H9 (cell line): ENCODE measurements around the gene ZNF318. TPM values are rescaled to one million over a fixed set of nuclear protein-coding genes. Genes with fewer than 3 reads are reported as not detected.
"Not testable (repeated sequence)": the region's sequence is repeated elsewhere in the genome, so short reads cannot be mapped to it uniquely, and the experiment has no call there.

ENCODE experiments used
- DNase-seq: peaks from one replicate; pipeline ENCODE4 v3.0.0-alpha.2; 2017
- H2AFZ ChIP-seq: one replicate; pipeline ENCODE4 v1.6.1; 2013; ENCODE audit warnings: mild to moderate bottlenecking, low read length, control low read depth, moderate library complexity
- H2AK5ac ChIP-seq: 2 replicates; pipeline ENCODE4 v1.6.1; 2013; ENCODE audit warnings: low read length, control low read depth, mixed read lengths; ENCODE audit not compliant: insufficient read length
- H2BK120ac ChIP-seq: one replicate; pipeline ENCODE4 v1.6.1; 2013; ENCODE audit warnings: low read depth, mild to moderate bottlenecking, low read length, control low read depth, inconsistent platforms; ENCODE audit not compliant: poor library complexity, severe bottlenecking
- H2BK12ac ChIP-seq: 2 replicates; pipeline ENCODE4 v1.6.1; 2013; ENCODE audit warnings: low read length, control low read depth, mixed read lengths, low read depth; ENCODE audit not compliant: insufficient read length
- H2BK15ac ChIP-seq: 2 replicates; pipeline ENCODE4 v1.6.1; 2013; ENCODE audit warnings: low read depth, low read length, control low read depth
- H2BK20ac ChIP-seq: one replicate; pipeline ENCODE4 v1.6.1; 2013; ENCODE audit warnings: low read depth, mild to moderate bottlenecking, low read length, control low read depth, inconsistent platforms; ENCODE audit not compliant: poor library complexity, severe bottlenecking
- H2BK5ac ChIP-seq: 2 replicates; pipeline ENCODE4 v1.6.1; 2013; ENCODE audit warnings: low read length, control low read depth, mixed read lengths; ENCODE audit not compliant: insufficient read length
- H3K14ac ChIP-seq: 2 replicates; pipeline ENCODE4 v1.6.1; 2013; ENCODE audit warnings: low read length, control low read depth; ENCODE audit not compliant: insufficient read depth
- H3K18ac ChIP-seq: 2 replicates; pipeline ENCODE4 v1.6.1; 2013; ENCODE audit warnings: low read depth, mild to moderate bottlenecking, mixed read lengths, low read length, control low read depth; ENCODE audit not compliant: insufficient read length
- H3K23ac ChIP-seq: 2 replicates; pipeline ENCODE4 v1.6.1; 2013; ENCODE audit warnings: low read length, control low read depth, mixed read lengths, low read depth; ENCODE audit not compliant: insufficient read length
- H3K23me2 ChIP-seq: 2 replicates; pipeline ENCODE4 v1.6.1; 2013; ENCODE audit warnings: low read depth, mild to moderate bottlenecking, mixed read lengths, low read length, control low read depth; ENCODE audit not compliant: insufficient read length, poor library complexity, severe bottlenecking
- H3K27ac ChIP-seq: 2 replicates; pipeline ENCODE4 v1.5.1; 2013; ENCODE audit warnings: low read length, control low read depth, mixed read lengths, low read depth; ENCODE audit not compliant: insufficient read length
- H3K27me3 ChIP-seq: 2 replicates; pipeline ENCODE4 v1.6.1; 2013; ENCODE audit warnings: low read length, control low read depth, inconsistent platforms; ENCODE audit not compliant: insufficient read depth
- H3K4ac ChIP-seq: 2 replicates; pipeline ENCODE4 v1.6.1; 2013; ENCODE audit warnings: low read depth, mild to moderate bottlenecking, control low read depth, inconsistent platforms, low read length, moderate library complexity
- H3K4me1 ChIP-seq: 2 replicates; pipeline ENCODE4 v1.6.1; 2013; ENCODE audit warnings: low read length, control low read depth, inconsistent platforms; ENCODE audit not compliant: insufficient read depth
- H3K4me2 ChIP-seq: 2 replicates; pipeline ENCODE4 v1.6.1; 2013; ENCODE audit warnings: low read length, control low read depth, mixed read lengths; ENCODE audit not compliant: insufficient read length, insufficient read depth
- H3K56ac ChIP-seq: 2 replicates; pipeline ENCODE4 v1.6.1; 2013; ENCODE audit warnings: low read depth, mild to moderate bottlenecking, mixed read lengths, low read length, control low read depth; ENCODE audit not compliant: insufficient read length
- H3K79me1 ChIP-seq: 2 replicates; pipeline ENCODE4 v1.6.1; 2013; ENCODE audit warnings: low read depth, mild to moderate bottlenecking, moderate library complexity, low read length, control low read depth, inconsistent platforms; ENCODE audit not compliant: insufficient read depth, poor library complexity, severe bottlenecking
- H3K79me2 ChIP-seq: 2 replicates; pipeline ENCODE4 v1.6.1; 2013; ENCODE audit warnings: low read length, control low read depth, inconsistent platforms; ENCODE audit not compliant: insufficient read depth
- H3K9ac ChIP-seq: 2 replicates; pipeline ENCODE4 v1.6.1; 2013; ENCODE audit warnings: low read length, control low read depth, mixed read lengths; ENCODE audit not compliant: insufficient read length; ENCODE audit errors: extremely low read depth
- H3K9me3 ChIP-seq: one replicate; pipeline ENCODE4 v1.6.1; 2013; ENCODE audit warnings: low read depth, low read length, inconsistent platforms; ENCODE audit not compliant: control insufficient read depth
- H3T11ph ChIP-seq: one replicate; pipeline ENCODE4 v1.6.1; 2013; ENCODE audit warnings: mild to moderate bottlenecking, low read length, control low read depth, inconsistent platforms
- H4K20me1 ChIP-seq: one replicate; pipeline ENCODE4 v1.6.1; 2013; ENCODE audit not compliant: control insufficient read depth, insufficient read length, insufficient read depth
- H4K5ac ChIP-seq: 2 replicates; pipeline ENCODE4 v1.6.1; 2013; ENCODE audit warnings: low read depth, mild to moderate bottlenecking, mixed read lengths, low read length, control low read depth; ENCODE audit not compliant: insufficient read length
- H4K8ac ChIP-seq: replicated peaks from 2 replicates; pipeline ENCODE4 v1.6.1; 2013; ENCODE audit warnings: low read length, control low read depth, mixed read lengths, low read depth; ENCODE audit not compliant: insufficient read length
- H4K91ac ChIP-seq: 2 replicates; pipeline ENCODE4 v1.6.1; 2013; ENCODE audit warnings: low read depth, mild to moderate bottlenecking, moderate library complexity, mixed read lengths, low read length, control low read depth; ENCODE audit not compliant: insufficient read length
- H3K27ac Mint-ChIP-seq, 3 experiments: 2 replicates in 2 of 3; 3 replicates in 1 of 3; pipeline ENCODE4 v1.8.0; 2020 to 2021; ENCODE audit warnings: mixed read lengths in 3 of 3, mild to moderate bottlenecking in 1 of 3, moderate library complexity in 1 of 3
- H3K27me3 Mint-ChIP-seq: 2 replicates; pipeline ENCODE4 v1.8.0; 2021; ENCODE audit warnings: low read depth, mild to moderate bottlenecking, moderate library complexity, mixed read lengths
- H3K36me3 Mint-ChIP-seq, 3 experiments: 2 replicates in 2 of 3; 3 replicates in 1 of 3; pipeline ENCODE4 v1.8.0; 2020 to 2021; ENCODE audit warnings: low read depth in 3 of 3, mixed read lengths in 3 of 3; ENCODE audit not compliant: insufficient read depth in 1 of 3
- H3K4me1 Mint-ChIP-seq, 2 experiments: 2 replicates each; pipeline ENCODE4 v1.8.0; 2020; ENCODE audit warnings: mixed read lengths in 2 of 2
- H3K4me3 Mint-ChIP-seq, 2 experiments: 2 replicates in 1 of 2; 3 replicates in 1 of 2; pipeline ENCODE4 v1.8.0; 2020 to 2021; ENCODE audit warnings: mild to moderate bottlenecking in 2 of 2, mixed read lengths in 2 of 2, moderate library complexity in 1 of 2
- H3K9me3 Mint-ChIP-seq, 2 experiments: 2 replicates in 1 of 2; 3 replicates in 1 of 2; pipeline ENCODE4 v1.8.0; 2020; ENCODE audit warnings: mild to moderate bottlenecking in 2 of 2, mixed read lengths in 2 of 2, moderate library complexity in 1 of 2
- WGBS: extraction: QIAGEN DNeasy Blood & Tissue Kit; methylation state at CpG from one replicate; pipeline ENCODE4 v1.1.7; 2013; ENCODE audit warnings: missing lambda C conversion rate, low lambda C conversion rate, mixed read lengths; ENCODE audit not compliant: insufficient read length; ENCODE audit errors: extremely low coverage; 5-methylcytosine and 5-hydroxymethylcytosine counted together
- total RNA-seq: library from RNA; stranded (reverse); gene quantifications from 2 replicates; pipeline ENCODE4 v1.2.1, GENCODE V29; 2021
- TF ChIP-seq, protein P1 (sequence below): fragments of 200-600 bp; sonication (generic); conservative IDR thresholded peaks from 3 replicates; pipeline ENCODE4 v1.8.0; 2021; ENCODE audit warnings: antibody characterized with exemption, mild to moderate bottlenecking

The ZNF318 gene
- total RNA-seq, 1 experiment from 2014 or later: 16.3 TPM

DNA sequence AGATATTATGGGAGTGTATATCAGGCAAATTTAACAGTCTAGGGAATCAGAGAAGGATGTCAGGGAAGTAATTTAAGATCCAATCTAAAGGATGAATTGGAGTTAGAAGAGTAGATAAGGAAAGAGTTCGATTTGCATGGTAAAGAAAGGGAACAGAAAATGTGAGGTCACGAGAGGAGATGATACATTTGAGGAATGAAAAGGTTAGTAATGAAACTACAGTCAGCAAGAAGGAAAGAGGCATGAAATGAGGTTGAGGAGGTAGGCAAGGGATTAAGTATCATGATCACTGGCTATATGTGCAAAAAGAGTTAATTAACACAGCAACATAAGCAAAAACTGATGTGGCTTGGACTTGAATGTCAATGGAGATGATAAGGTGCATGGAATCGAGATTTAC, 22.4 kb downstream of the ZNF318 start:
- Mint-ChIP-seq H3K4me1 (no peaks in the 10 kb centered on the region), H3K36me3 (peaks cover 0 to 33% (median 12%) of the 10 kb centered on the region in 3 experiments; a peak in 5 of 7 replicates), H3K27me3 (no peaks in the 10 kb centered on the region), H3K9me3 (no peaks in the 10 kb centered on the region), H3K27ac (no peak overlapping the region), H3K4me3 (no peak overlapping the region)
- no peak for DNase-seq
- Histone ChIP-seq H4K20me1 (no peaks in the 10 kb centered on the region), H2BK15ac (no peak overlapping the region), H3K9ac (no peak overlapping the region), H3K18ac (no peak overlapping the region), H3K23me2 (no peaks in the 10 kb centered on the region), H4K8ac (no peak overlapping the region), H4K5ac (no peak overlapping the region), H4K91ac (no peak overlapping the region), H2BK120ac (no peak overlapping the region), H2BK5ac (no peak overlapping the region), H2BK12ac (no peak overlapping the region), H3K79me2 (no peaks in the 10 kb centered on the region), H3K14ac (no peak overlapping the region), H3K27me3 (no peaks in the 10 kb centered on the region), H3K56ac (no peak overlapping the region), H3K23ac (no peak overlapping the region), H3K9me3 (no peaks in the 10 kb centered on the region), H3K4me1 (no peaks in the 10 kb centered on the region), H2BK20ac (no peak overlapping the region), H3K4ac (no peak overlapping the region), H3K79me1 (no peaks in the 10 kb centered on the region), H3K27ac (no peak overlapping the region), H2AFZ (no peak overlapping the region), H3K4me2 (no peak overlapping the region), H3T11ph (no peak overlapping the region), H2AK5ac (no peak overlapping the region)
- 100% methylated on average over 2 of the region's 3 CpGs for WGBS
- TF ChIP-seq, protein P1, sequence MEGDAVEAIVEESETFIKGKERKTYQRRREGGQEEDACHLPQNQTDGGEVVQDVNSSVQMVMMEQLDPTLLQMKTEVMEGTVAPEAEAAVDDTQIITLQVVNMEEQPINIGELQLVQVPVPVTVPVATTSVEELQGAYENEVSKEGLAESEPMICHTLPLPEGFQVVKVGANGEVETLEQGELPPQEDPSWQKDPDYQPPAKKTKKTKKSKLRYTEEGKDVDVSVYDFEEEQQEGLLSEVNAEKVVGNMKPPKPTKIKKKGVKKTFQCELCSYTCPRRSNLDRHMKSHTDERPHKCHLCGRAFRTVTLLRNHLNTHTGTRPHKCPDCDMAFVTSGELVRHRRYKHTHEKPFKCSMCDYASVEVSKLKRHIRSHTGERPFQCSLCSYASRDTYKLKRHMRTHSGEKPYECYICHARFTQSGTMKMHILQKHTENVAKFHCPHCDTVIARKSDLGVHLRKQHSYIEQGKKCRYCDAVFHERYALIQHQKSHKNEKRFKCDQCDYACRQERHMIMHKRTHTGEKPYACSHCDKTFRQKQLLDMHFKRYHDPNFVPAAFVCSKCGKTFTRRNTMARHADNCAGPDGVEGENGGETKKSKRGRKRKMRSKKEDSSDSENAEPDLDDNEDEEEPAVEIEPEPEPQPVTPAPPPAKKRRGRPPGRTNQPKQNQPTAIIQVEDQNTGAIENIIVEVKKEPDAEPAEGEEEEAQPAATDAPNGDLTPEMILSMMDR: no peak

- H2AFZ ChIP-seq, DNase-seq: not testable (repeated sequence)
- no CpG with 5 or more reads among the region's 11 CpGs for WGBS
These were observed 23.2 kb downstream of the ZNF318 start for GRCh38 chr6:43346243-43346642.

More at GRCh38 chr6:43346243-43346642, 23.2 kb downstream of the ZNF318 start:
- H4K20me1 ChIP-seq, H4K91ac ChIP-seq, H3K23ac ChIP-seq, H3K4me3 Mint-ChIP-seq, H2BK12ac ChIP-seq, H3K27ac Mint-ChIP-seq, H3K4ac ChIP-seq, H2BK120ac ChIP-seq, H4K5ac ChIP-seq, H2BK20ac ChIP-seq, H2BK15ac ChIP-seq, H2BK5ac ChIP-seq, H3K9me3 ChIP-seq, H3K79me2 ChIP-seq, H3K27ac ChIP-seq, H3K18ac ChIP-seq, H3K4me1 ChIP-seq, H4K8ac ChIP-seq, H3K27me3 ChIP-seq, H3K9ac ChIP-seq, H3K14ac ChIP-seq, H3K4me1 Mint-ChIP-seq, H3K4me2 ChIP-seq, H3K79me1 ChIP-seq, H3K56ac ChIP-seq, H3K27me3 Mint-ChIP-seq, H3T11ph ChIP-seq, H3K23me2 ChIP-seq, H2AK5ac ChIP-seq, H3K9me3 Mint-ChIP-seq: not testable (repeated sequence)
- peaks cover 1 to 29% (median 9%) of the 10 kb centered on the region in 3 experiments; a peak in 5 of 7 replicates for H3K36me3 Mint-ChIP-seq
